ENCODE results near the gene BET1L.
"Not testable (repeated sequence)": the region's sequence is repeated elsewhere in the genome, so short reads cannot be mapped to it uniquely, and the experiment has no call there.

The BET1L gene

GRCh38 chr11:221539-221938 lies 14.3 kb upstream of the BET1L start:
- TF ChIP-seq CTCF (IDR thresholded peaks at IDR 0.05; ENCODE audit: extremely low read depth, missing control alignments), result no peak
- no peak for DNase-seq (ENCODE audit: low spot score)

- DNase-seq (ENCODE audit: low spot score), result not testable (repeated sequence)
Observed at GRCh38 chr11:220641-221215, 13.5 kb upstream of the BET1L start.

- TF ChIP-seq CTCF (IDR thresholded peaks at IDR 0.05; ENCODE audit: extremely low read depth, missing control alignments), result no peak
- DNase-seq (ENCODE audit: low spot score), result no peak
Observed at GRCh38 chr11:218815-219593, 11.8 kb upstream of the BET1L start.

- no peak for TF ChIP-seq CTCF (IDR thresholded peaks at IDR 0.05; ENCODE audit: extremely low read depth, missing control alignments)
- DNase-seq (ENCODE audit: low spot score), result no peak
Observed at GRCh38 chr11:217704-218103, 10.5 kb upstream of the BET1L start.

- DNase-seq (ENCODE audit: low spot score), result no peak
- TF ChIP-seq CTCF (IDR thresholded peaks at IDR 0.05; ENCODE audit: extremely low read depth, missing control alignments), result no peak
Observed at GRCh38 chr11:216081-216974, 9.1 kb upstream of the BET1L start.

GRCh38 chr11:215581-216037 lies 8.4 kb upstream of the BET1L start:
- TF ChIP-seq CTCF (IDR thresholded peaks at IDR 0.05; ENCODE audit: extremely low read depth, missing control alignments), result no peak
- DNase-seq (ENCODE audit: low spot score), result no peak

GRCh38 chr11:214083-214482 lies 6.9 kb upstream of the BET1L start:
- DNase-seq (ENCODE audit: low spot score), result no peak
- TF ChIP-seq CTCF (IDR thresholded peaks at IDR 0.05; ENCODE audit: extremely low read depth, missing control alignments), result no peak
